Measurements from ENCODE around the gene MYLK.

MYLK gene

GRCh38 chr3:123635717-123636116 is 248.4 kb downstream of the MYLK start:
- TF ChIP-seq CTCF (conservative IDR thresholded peaks at IDR 0.05; ENCODE audit: low read length), result no peak
- H3K4me3 ChIP-seq (ENCODE audit: low read length), result no peak overlapping the region
- no peak for DNase-seq (ENCODE audit: low read depth)

DNA sequence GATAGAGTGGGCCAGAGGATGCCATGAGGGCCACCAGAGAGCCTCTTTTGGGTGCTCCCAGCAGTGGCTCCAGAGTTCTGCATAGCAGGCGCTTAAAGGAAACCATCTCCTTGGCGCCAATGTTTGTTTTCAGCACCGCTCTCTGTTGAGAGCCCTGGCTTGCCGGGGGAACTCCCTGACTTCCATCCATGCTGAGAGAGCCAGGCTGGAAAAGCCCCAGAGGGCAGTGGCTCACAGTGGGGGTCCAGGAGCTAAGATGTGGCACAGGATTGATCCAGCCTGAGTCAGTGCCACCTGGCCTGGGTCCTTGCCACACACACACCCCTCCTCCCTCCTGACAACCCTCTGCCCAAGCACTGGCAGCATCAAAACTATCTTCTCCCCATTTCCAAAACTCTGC is 248.9 kb downstream of the MYLK start:
- no peak for DNase-seq (ENCODE audit: low read depth)
- H3K4me3 ChIP-seq (ENCODE audit: low read length), result no peak overlapping the region
- no peak for TF ChIP-seq CTCF (conservative IDR thresholded peaks at IDR 0.05; ENCODE audit: low read length)

DNA sequence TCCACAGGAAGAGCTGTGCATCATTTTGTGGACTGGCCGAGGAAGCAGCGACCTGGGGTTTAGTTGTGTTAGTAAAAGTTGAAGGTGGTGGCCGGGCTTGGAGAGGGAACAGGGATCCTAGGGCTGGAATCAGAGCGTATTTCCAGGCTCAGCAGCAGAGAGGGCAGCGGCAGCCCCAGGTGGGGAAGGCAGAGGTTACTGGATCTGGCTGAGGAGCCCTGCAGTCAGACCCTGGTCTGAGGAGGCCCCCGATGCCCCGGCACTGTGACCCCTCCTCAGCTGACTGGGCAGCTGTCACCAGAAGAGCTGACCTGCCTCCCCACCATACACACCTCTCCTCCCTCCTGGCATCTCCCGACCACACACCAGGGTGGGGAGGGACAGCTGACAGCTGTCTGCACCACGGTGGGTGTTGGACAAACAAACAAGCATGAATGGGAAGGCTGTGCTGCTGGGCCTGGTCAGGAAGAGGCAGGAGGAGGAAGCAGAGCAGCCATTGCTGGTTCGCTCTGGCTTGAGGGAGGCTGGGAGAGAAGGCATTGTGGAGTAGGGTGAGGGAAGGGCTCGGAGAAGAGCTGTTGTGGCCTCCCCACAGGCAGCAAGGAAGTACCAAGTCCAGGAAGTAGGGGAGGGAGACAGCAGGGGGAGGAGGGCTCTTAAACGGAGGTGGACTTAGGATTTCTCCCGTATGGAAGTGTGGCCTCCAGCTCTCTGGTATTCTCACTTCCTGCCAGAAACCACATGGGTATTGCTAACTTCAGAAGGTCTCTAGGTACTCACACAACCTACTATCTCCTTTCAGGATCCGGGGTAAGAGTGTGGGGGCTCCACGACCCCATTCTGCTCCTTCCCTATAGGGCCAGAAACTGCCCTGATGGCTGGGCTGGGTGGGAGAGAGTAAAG is 249.7 kb downstream of the MYLK start:
- peak; percentile 26 for DNase-seq (ENCODE audit: low read depth)
- H3K4me3 ChIP-seq (ENCODE audit: low read length), result no peak overlapping the region
- no peak for TF ChIP-seq CTCF (conservative IDR thresholded peaks at IDR 0.05; ENCODE audit: low read length)

GRCh38 chr3:123633530-123633929 is 250.6 kb downstream of the MYLK start:
- no peak for TF ChIP-seq CTCF (conservative IDR thresholded peaks at IDR 0.05; ENCODE audit: low read length)
- H3K4me3 ChIP-seq (ENCODE audit: low read length), result no peak overlapping the region
- DNase-seq (ENCODE audit: low read depth), result peak; percentile 74

GRCh38 chr3:123632161-123632655 is 251.9 kb downstream of the MYLK start:
- DNase-seq (ENCODE audit: low read depth), result peak; percentile 74
- H3K4me3 ChIP-seq (ENCODE audit: low read length), result no peak overlapping the region
- no peak for TF ChIP-seq CTCF (conservative IDR thresholded peaks at IDR 0.05; ENCODE audit: low read length)

DNA sequence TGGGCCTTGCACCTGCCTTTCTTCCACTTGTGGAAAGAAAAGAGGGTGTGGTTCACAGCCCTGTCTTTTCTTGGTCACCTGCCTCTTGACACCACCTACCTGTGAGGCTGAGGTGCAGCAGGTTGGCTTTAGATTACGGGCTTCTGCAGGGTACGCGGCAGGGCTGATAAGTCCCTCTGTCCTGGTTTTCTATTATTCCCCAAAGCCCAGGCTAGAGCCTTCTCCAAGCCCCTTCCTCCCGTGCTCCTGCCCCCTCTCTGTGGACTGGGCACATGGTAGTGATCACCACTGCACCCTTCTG is 254.4 kb downstream of the MYLK start:
- TF ChIP-seq CTCF (conservative IDR thresholded peaks at IDR 0.05; ENCODE audit: low read length), result no peak
- no peak for DNase-seq (ENCODE audit: low read depth)
- H3K4me3 ChIP-seq (ENCODE audit: low read length), result no peak overlapping the region

All from AG10803 (cell line).